HepG2 (cell line): ENCODE data around the gene TRAPPC12. TPM values are rescaled to one million over a fixed set of nuclear protein-coding genes. Genes with fewer than 3 reads are reported as not detected.
A peak's percentile ranks its signal among the peaks of the same experiment; 100 is the strongest.

Source experiments
- HNF4G ChIP-seq, 2 experiments: sonication (generic) in 1 of 2; formaldehyde crosslinking in 1 of 2; IDR thresholded peaks; 2 replicates each; pipeline versions ENCODE4 v1.4.0 to v1.6.1; 2011 to 2020; ENCODE audit warnings: borderline replicate concordance in 2 of 2, low read depth in 2 of 2, mild to moderate bottlenecking in 2 of 2, low read length in 1 of 2, missing genetic modification reagents in 1 of 2, moderate library complexity in 1 of 2
- IKZF5 ChIP-seq: IDR thresholded peaks from 2 replicates; pipeline ENCODE4 v1.6.1; 2018; ENCODE audit warnings: missing genetic modification reagents, mild to moderate bottlenecking, missing compliant biosample characterization
- RAD51 ChIP-seq: fragments of 450-650 bp; IDR thresholded peaks from 2 replicates; pipeline ENCODE4 v1.6.1; 2016; ENCODE audit warnings: borderline replicate concordance
- RFX1 ChIP-seq: fragments of 450-650 bp; IDR thresholded peaks from 2 replicates; pipeline ENCODE4 v1.6.1; 2017
- SALL2 ChIP-seq: sonication (generic); formaldehyde crosslinking; IDR thresholded peaks from 2 replicates; pipeline ENCODE4 v1.8.1; 2023; ENCODE audit warnings: mild to moderate bottlenecking, missing genetic modification reagents, inconsistent platforms
- THAP8 ChIP-seq: sonication (generic); formaldehyde crosslinking; IDR thresholded peaks from 2 replicates; pipeline ENCODE4 v1.5.1; 2020; ENCODE audit warnings: missing genetic modification reagents, mild to moderate bottlenecking, borderline replicate concordance
- THYN1 ChIP-seq: sonication (generic); formaldehyde crosslinking; IDR thresholded peaks from 2 replicates; pipeline ENCODE4 v1.8.1; 2023; ENCODE audit warnings: low read depth, mild to moderate bottlenecking, moderate library complexity, missing genetic modification reagents, borderline replicate concordance
- ZMYM3 ChIP-seq: sonication (generic); formaldehyde crosslinking; IDR thresholded peaks from 2 replicates; pipeline ENCODE4 v1.5.1; 2020; ENCODE audit warnings: mild to moderate bottlenecking, missing genetic modification reagents
- ZNF234 ChIP-seq: sonication (generic); formaldehyde crosslinking; conservative IDR thresholded peaks from 2 replicates; pipeline ENCODE4 v1.5.1; 2020; ENCODE audit warnings: mild to moderate bottlenecking, missing genetic modification reagents
- ZNF235 ChIP-seq: sonication (generic); formaldehyde crosslinking; IDR thresholded peaks from 2 replicates; pipeline ENCODE4 v1.8.1; 2023; ENCODE audit warnings: mild to moderate bottlenecking, missing genetic modification reagents, borderline replicate concordance
- ZNF512 ChIP-seq: sonication (generic); formaldehyde crosslinking; IDR thresholded peaks from 2 replicates; pipeline ENCODE4 v1.4.0; 2020; ENCODE audit warnings: mild to moderate bottlenecking, missing genetic modification reagents
- ZNF646 ChIP-seq: sonication (generic); formaldehyde crosslinking; IDR thresholded peaks from 2 replicates; pipeline ENCODE4 v1.9.0; 2021; ENCODE audit warnings: mild to moderate bottlenecking, missing genetic modification reagents
- ZUFSP ChIP-seq: sonication (generic); formaldehyde crosslinking; IDR thresholded peaks from 2 replicates; pipeline ENCODE4 v1.9.0; 2021; ENCODE audit warnings: missing genetic modification reagents, mild to moderate bottlenecking, borderline replicate concordance
- polyA plus RNA-seq, 8 experiments: library from polyadenylated mRNA; depleted of rRNA in 3 of 8; stranded (reverse) in 7 of 8; unstranded in 1 of 8; fragments of >200 nt; fragmentation: Illumina TruSeq in 4 of 8; extraction: Trizol in 4 of 8; gene quantifications; 2 replicates each; pipeline versions ENCODE4 v1.2.1 to v1.2.3, GENCODE V29; 2011 to 2016; ENCODE audit warnings: low read depth in 4 of 8, missing spikeins in 1 of 8, mixed read lengths in 1 of 8; ENCODE audit not compliant: insufficient read depth in 1 of 8
- total RNA-seq, 5 experiments: library from RNA; depleted of rRNA; stranded (reverse); fragments of >200 nt; fragmentation: Illumina TruSeq; extraction: Trizol; gene quantifications; 2 replicates each; pipeline ENCODE4 v1.2.3, GENCODE V29; 2016; ENCODE audit warnings: low read depth in 1 of 5

Gene TRAPPC12
- total and polyA plus RNA-seq, 2 of the 13 experiments (the other 11 are each of a cell fraction or from before 2014, with no cell fraction given) = 46.4 to 97.7 TPM

- TF ChIP-seq ZUFSP (CRISPR knock-in tag) (no peak), RFX1 (no peak), HNF4G (IDR thresholded peaks at IDR 0.05; ENCODE audit: borderline replicate concordance, low read depth, low read length) (no peak), HNF4G (CRISPR knock-in tag; IDR thresholded peaks at IDR 0.05; ENCODE audit: borderline replicate concordance, low read depth) (peak; percentile 87), THYN1 (CRISPR knock-in tag) (peak; percentile 94; the same call in 1 of the 2 replicates), IKZF5 (CRISPR knock-in tag) (peak; percentile 92), THAP8 (CRISPR knock-in tag) (peak; percentile 83; the same call in 1 of the 2 replicates), ZMYM3 (peak; percentile 28; the same call in 1 of the 2 replicates), ZNF234 (peak; percentile 98; the same call in 1 of the 2 replicates), SALL2 (CRISPR knock-in tag) (no peak; the same call in none of the 2 replicates), RAD51 (no peak), ZNF235 (peak; percentile 71; the same call in 1 of the 2 replicates), ZNF512 (CRISPR knock-in tag) (peak; percentile 89; the same call in 1 of the 2 replicates), ZNF646 (CRISPR knock-in tag) (peak; percentile 15; the same call in 1 of the 2 replicates)
These were observed 140.0 kb downstream of the TRAPPC12 start, which contains the start of gene ADI1 (continued) for GRCh38 chr2:3519255-3520205.
